AG04449 (cell line): Measurements from ENCODE around the gene RAB13.

Source experiments
- CTCF ChIA-PET: fragments of 350-600 bp; formaldehyde crosslinking; extraction: SDS; loops from one replicate; lab custom pipeline; 2021; ENCODE audit warnings: antibody characterized with exemption; lab: Yijun Ruan, JAX
- POLR2A ChIA-PET: fragments of 400-600, 350-600 bp; formaldehyde crosslinking; extraction: SDS; loops from one replicate; lab custom pipeline; 2020; ENCODE audit warnings: antibody characterized with exemption, inconsistent platforms; lab: Yijun Ruan, JAX
- DNase-seq: peaks from one replicate; pipeline ENCODE4 v3.0.0-alpha.2; 2010; ENCODE audit warnings: low read depth, low spot score
- H3K4me3 ChIP-seq: 2 replicates; pipeline ENCODE4 v1.5.1; 2011; ENCODE audit warnings: low read depth, mild to moderate bottlenecking, control low read depth, low read length
- TF ChIP-seq, protein P1 (sequence below): IDR thresholded peaks from one replicate; pipeline ENCODE4 v1.5.1; 2011; ENCODE audit warnings: mild to moderate bottlenecking, moderate library complexity, low read length, control low read depth, inconsistent platforms; ENCODE audit not compliant: insufficient read depth; ENCODE audit errors: missing control alignments

RAB13 gene

DNA sequence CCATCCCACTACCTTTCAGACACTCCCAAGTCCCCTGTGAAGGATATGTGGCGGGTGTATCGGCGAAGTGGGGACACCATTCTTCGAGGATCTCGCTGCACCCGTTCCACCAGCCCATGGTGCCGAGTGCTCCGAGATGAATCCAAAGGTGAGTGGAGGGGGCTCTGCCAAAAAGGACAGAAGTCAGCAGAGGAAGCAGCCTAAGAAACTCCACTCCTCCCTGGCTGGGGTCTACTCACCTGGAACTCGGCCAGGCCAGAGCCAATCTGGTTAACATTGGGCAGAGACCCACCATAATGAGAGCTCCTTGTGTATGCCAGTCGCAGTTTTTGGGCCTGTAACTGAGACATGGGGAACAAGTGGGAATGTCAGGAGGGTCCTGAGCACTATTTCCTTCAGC lies 31.3 kb downstream of the RAB13 start:
- POLR2A ChIA-PET, result no interaction called here

DNA sequence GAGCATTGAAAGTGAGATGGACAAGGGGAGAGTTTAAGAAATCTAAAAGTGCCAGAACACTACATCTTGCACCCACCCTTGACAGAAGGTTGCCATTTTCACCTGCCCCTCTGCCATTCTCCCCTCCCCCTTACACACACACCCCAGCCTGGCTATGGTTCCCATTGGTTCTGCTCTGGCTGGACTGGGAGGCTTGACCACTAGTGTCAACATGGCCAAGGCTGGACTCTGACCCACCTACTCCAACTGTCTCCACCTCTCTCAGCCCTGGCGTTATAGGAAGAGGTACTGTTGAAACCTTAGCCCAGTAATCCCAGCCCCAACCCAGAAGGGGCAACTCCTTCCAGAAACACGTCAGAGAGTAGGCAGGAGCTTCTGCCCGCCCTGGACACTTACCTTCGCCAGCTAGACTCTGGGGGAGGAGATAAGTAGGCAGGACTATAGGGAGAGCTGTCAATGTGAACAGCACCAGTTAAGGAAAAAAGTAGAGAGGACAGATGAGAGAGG lies 32.2 kb downstream of the RAB13 start:
- POLR2A ChIA-PET, result interaction anchor here (1.1 kb wide), 1 partner anchor 39 kb away, joined by 3 read pairs; no protein-coding TSS in a partner anchor
- TF ChIP-seq, protein P1, sequence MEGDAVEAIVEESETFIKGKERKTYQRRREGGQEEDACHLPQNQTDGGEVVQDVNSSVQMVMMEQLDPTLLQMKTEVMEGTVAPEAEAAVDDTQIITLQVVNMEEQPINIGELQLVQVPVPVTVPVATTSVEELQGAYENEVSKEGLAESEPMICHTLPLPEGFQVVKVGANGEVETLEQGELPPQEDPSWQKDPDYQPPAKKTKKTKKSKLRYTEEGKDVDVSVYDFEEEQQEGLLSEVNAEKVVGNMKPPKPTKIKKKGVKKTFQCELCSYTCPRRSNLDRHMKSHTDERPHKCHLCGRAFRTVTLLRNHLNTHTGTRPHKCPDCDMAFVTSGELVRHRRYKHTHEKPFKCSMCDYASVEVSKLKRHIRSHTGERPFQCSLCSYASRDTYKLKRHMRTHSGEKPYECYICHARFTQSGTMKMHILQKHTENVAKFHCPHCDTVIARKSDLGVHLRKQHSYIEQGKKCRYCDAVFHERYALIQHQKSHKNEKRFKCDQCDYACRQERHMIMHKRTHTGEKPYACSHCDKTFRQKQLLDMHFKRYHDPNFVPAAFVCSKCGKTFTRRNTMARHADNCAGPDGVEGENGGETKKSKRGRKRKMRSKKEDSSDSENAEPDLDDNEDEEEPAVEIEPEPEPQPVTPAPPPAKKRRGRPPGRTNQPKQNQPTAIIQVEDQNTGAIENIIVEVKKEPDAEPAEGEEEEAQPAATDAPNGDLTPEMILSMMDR, result no peak
- CTCF ChIA-PET, result interaction anchor here (0.6 to 5.6 kb wide), 3 partner anchors 9 to 14 kb away, joined by 3 to 83 read pairs (median 6); partner anchors contain the start of genes CREB3L4 and DENND4B

More for the DNA sequence above, 31.3 kb downstream of the RAB13 start:
- no peak overlapping the region for H3K4me3 ChIP-seq
- CTCF ChIA-PET, result interaction anchor here (5.6 kb wide), 1 partner anchor 10 kb away, joined by 83 read pairs; the partner anchor contains the start of gene DENND4B
- TF ChIP-seq, protein P1, result no peak
- DNase-seq, result no peak

DNA sequence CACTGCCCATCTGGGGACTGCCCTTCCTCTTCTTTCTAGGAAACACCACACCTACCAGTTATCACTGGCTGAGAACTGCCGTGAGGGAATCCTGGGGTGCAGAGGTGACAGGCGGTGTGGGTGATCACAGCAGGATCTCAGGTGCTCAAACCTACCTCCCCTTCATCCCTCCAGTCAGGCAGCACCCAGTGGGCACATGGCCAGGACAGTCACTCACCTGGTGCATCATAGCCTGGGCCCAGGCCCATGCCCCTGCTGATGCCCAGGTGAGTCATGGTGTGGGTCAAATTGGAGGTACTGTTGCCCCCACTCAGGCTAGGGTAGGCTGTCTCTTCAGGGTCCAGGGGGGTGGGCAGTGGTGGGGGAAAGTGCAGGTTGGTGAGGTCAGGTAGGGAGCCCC lies 34.3 kb downstream of the RAB13 start:
- CTCF ChIA-PET, result no interaction called here
- DNase-seq, result no peak
- TF ChIP-seq, protein P1, result no peak
- POLR2A ChIA-PET, result no interaction called here
- no peak overlapping the region for H3K4me3 ChIP-seq

More for the DNA sequence above, 32.2 kb downstream of the RAB13 start:
- H3K4me3 ChIP-seq, result no peak overlapping the region
- DNase-seq, result no peak

DNA sequence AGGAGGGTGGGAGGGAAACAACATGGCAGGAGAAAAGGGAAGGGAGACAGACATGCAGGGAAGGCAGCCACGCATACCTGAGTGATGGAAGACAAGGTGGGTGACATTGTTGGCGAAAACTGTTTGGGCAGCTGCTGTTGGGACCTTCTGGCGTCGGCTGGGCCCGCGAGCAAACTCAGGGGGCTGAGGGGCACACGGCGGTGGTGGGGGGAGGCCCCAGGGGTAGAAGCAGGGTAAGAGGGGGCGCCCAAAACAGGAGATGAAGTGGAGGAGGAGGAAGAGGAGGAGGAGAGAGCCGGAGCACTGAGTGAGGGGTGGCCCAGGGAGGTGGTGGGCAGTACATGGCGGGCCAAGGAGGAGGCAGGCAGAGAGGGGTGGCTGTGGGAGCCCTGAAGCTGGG lies 35.0 kb downstream of the RAB13 start:
- POLR2A ChIA-PET, result no interaction called here
- DNase-seq, result no peak
- CTCF ChIA-PET, result interaction anchor here (1.2 kb wide), 1 partner anchor 10 kb away, joined by 5 read pairs; no protein-coding TSS in a partner anchor
- H3K4me3 ChIP-seq, result no peak overlapping the region
- TF ChIP-seq, protein P1, result no peak

DNA sequence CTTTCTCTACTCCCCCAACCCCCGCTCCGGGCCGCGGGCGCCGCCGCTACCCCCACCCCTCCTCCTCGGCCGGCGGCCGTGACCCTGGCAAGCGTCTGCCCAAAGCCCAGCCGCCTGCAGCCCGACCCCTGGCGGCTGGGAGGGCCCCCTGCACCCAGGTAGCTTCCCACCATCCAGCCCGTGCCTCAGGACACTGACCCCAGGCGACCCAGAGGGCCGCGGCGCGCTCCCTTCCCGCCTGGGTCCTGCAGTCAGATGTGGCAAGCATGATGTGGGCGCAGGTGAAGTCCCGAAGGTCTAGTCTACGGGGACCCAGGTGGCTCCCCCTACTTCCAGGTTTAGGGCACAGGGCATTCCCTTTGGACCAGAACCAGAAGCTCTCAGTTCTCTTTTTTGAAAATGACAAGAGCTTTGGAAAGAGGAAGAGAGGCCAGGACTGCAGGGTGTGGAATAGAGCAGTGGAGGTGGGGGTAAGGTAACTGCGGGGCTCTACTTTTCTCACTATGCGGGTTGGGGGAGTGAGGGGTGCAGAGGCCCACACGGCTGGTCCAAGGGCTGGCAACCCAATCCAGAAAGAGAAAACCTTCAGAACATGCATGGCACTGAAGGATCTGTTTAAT lies 39.4 kb downstream of the RAB13 start, which contains the start of gene DENND4B:
DENND4B (minus strand) TSS at position 97 of the 620 bp plus-strand sequence. CDS start 2,344 bp downstream, outside the sequence.
- TF ChIP-seq, protein P1, result peak; percentile 98
- ChIA-PET POLR2A (interaction anchor here (0.5 to 2.4 kb wide), 9 partner anchors 10 to 319 kb away, joined by 3 to 18 read pairs (median 8); partner anchors contain the start of genes CREB3L4, GATAD2B, RAB13 and RPS27), CTCF (interaction anchor here (0.6 to 4.5 kb wide), 40 partner anchors 9 to 594 kb away, joined by 3 to 83 read pairs (median 5); partner anchors contain the start of genes CREB3L4, CRTC2, GATAD2B and JTB)
- no peak for DNase-seq
- peak within 1 kb of the TSS; percentile 77 for H3K4me3 ChIP-seq
